ENCODE measurements around the gene PPOX. TPM values are rescaled to one million over a fixed set of nuclear protein-coding genes. Genes with fewer than 3 reads are reported as not detected.

Gene PPOX
- total RNA-seq, 3 donors from 2014 or later, result 15.0 to 21.9 (median 16.3) TPM

DNA sequence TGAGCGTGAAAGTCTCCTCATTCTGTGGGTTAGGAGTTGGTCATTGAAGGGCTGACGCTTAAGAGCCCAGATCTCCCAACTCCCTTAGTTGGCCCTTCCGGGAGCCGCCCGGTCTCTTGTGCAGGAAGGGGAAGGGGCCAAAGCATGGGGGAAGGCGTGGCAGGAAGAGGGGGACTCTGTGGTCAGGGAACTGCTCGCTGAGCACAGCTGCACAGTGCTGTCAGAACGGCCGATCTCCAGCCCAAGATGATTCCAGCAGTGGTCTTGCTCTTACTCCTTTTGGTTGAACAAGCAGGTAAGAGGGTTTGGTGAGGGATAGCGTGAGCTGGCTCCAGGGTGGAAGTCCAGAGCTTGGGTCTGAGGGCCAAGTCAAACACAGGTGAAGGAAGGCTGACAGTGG is 48.9 kb downstream of the PPOX start, which contains the start of gene FCER1G:
TSS of gene FCER1G (plus strand) at position 220 of the 400 bp plus-strand sequence. CDS start at position 247, 27 bp downstream.
- ATAC-seq (peak; percentile 46), DNase-seq (peak in 1 of 3 donors; percentile 75)
- intact Hi-C loops (cut with DNase I, micrococcal nuclease), result no loop called here
- Histone ChIP-seq H3K36me3 (ENCODE audit: low read depth) (peaks cover 14% of the 10 kb centered on the region), H3K9me3 (no peaks in the 10 kb centered on the region), H3K4me1 (ENCODE audit: low read depth) (no peaks in the 10 kb centered on the region), H3K4me3 (no peak within 1 kb of the TSS)
- TF ChIP-seq, protein P1, sequence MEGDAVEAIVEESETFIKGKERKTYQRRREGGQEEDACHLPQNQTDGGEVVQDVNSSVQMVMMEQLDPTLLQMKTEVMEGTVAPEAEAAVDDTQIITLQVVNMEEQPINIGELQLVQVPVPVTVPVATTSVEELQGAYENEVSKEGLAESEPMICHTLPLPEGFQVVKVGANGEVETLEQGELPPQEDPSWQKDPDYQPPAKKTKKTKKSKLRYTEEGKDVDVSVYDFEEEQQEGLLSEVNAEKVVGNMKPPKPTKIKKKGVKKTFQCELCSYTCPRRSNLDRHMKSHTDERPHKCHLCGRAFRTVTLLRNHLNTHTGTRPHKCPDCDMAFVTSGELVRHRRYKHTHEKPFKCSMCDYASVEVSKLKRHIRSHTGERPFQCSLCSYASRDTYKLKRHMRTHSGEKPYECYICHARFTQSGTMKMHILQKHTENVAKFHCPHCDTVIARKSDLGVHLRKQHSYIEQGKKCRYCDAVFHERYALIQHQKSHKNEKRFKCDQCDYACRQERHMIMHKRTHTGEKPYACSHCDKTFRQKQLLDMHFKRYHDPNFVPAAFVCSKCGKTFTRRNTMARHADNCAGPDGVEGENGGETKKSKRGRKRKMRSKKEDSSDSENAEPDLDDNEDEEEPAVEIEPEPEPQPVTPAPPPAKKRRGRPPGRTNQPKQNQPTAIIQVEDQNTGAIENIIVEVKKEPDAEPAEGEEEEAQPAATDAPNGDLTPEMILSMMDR (IDR thresholded peaks at IDR 0.05), result no peak

DNA sequence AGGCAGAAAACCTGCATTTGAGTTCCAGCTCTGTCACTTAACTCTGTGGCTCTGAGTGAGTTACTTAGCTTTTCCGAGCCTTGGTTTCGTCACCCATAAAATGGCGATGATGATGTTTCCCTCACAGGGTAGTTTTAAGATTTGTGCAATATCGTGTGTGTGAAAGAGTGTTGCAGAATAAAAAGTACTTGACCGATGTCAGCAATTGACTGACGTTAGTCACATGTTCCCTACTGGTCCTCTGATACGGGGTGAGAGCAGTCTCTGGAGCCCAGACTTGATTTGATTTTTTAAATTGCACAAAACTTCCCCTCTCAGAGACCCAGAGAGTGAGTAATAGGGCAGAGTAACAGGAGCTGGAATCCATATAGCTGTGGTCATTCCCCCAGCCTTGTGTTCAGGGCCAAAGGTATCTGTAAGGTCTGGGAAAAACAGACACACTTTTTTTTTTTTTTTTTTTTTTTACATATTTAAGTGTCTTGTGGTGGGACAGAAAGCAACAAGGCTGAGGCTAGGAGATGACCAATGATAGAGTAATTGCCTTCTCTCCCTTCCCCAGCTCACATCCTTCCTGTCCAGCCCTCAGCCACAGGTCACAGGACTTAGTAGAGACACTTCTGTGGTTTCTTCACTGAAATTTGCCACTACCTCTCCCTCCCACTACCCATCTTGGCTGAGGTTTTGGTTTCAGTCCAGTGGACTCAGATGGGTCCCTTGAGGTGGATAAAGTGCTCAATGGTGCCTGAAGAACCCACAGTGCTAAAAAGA is 50.9 kb downstream of the PPOX start:
- intact Hi-C loops (cut with DNase I, micrococcal nuclease), result no loop called here
- no peak for DNase-seq
- H3K9me3 ChIP-seq, result no peaks in the 10 kb centered on the region
- TF ChIP-seq, protein P1 (IDR thresholded peaks at IDR 0.05), result no peak
- ATAC-seq, result peak; percentile 54
- peaks cover 9% of the 10 kb centered on the region for H3K36me3 ChIP-seq (ENCODE audit: low read depth)
- H3K4me1 ChIP-seq (ENCODE audit: low read depth), result no peaks in the 10 kb centered on the region
- H3K4me3 ChIP-seq, result no peak overlapping the region

DNA sequence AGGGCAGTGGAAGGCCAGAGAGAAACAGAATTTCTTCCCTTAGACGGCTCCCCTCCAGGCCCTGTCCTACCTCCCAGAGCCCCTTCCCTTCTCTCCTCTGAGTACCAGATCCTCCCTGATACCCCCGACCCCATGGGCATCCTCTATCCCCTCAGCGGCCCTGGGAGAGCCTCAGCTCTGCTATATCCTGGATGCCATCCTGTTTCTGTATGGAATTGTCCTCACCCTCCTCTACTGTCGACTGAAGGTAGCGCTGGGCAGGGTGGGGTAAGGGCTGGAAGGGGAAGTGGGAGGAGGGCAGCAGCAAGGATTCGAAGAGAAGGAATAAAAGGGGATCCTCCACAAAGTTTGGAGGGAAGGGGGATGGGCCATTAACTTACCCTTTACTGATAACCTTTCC is 51.6 kb downstream of the PPOX start:
- Histone ChIP-seq H3K4me3 (no peak overlapping the region), H3K4me1 (ENCODE audit: low read depth) (no peaks in the 10 kb centered on the region), H3K36me3 (ENCODE audit: low read depth) (peaks cover 8% of the 10 kb centered on the region), H3K9me3 (no peaks in the 10 kb centered on the region)
- TF ChIP-seq, protein P1 (IDR thresholded peaks at IDR 0.05), result no peak
- no peak for DNase-seq
- intact Hi-C loops (cut with DNase I, micrococcal nuclease), result no loop called here
- no peak for ATAC-seq

DNA sequence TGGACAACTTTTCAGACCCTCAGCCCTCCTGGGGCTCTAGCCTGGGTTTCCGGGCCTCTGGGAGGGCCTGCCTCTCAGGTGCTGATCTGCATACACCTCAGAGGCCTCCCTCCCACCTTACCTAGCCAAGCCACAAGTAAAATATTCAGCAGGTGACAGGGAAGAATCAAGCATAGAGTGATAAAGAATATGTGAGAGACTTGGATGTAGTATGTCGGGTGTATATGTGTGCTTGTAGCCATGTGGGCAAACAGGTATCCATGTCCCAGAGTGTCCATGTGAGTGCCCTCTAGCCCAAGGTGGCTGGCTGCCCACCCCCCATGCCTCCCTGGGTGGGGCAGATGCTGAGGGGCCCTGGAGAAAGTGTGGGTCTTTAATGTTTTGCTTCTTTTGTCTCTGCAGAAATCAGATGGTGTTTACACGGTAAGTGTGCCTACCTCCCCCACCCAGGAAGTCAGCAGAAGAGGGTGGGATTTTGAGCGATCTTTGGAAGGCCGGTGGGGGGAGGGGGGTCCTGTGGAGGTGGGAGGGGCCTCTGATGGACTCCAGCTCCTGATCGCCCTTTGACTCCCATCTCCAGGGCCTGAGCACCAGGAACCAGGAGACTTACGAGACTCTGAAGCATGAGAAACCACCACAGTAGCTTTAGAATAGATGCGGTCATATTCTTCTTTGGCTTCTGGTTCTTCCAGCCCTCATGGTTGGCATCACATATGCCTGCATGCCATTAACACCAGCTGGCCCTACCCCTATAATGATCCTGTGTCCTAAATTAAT is 52.3 kb downstream of the PPOX start:
- Histone ChIP-seq H3K4me3 (no peak overlapping the region), H3K9me3 (no peaks in the 10 kb centered on the region), H3K36me3 (ENCODE audit: low read depth) (peaks cover 1% of the 10 kb centered on the region), H3K4me1 (ENCODE audit: low read depth) (no peaks in the 10 kb centered on the region)
- intact Hi-C loops (cut with DNase I, micrococcal nuclease), result no loop called here
- no peak for ATAC-seq
- no peak for DNase-seq
- TF ChIP-seq, protein P1 (IDR thresholded peaks at IDR 0.05), result no peak

DNA sequence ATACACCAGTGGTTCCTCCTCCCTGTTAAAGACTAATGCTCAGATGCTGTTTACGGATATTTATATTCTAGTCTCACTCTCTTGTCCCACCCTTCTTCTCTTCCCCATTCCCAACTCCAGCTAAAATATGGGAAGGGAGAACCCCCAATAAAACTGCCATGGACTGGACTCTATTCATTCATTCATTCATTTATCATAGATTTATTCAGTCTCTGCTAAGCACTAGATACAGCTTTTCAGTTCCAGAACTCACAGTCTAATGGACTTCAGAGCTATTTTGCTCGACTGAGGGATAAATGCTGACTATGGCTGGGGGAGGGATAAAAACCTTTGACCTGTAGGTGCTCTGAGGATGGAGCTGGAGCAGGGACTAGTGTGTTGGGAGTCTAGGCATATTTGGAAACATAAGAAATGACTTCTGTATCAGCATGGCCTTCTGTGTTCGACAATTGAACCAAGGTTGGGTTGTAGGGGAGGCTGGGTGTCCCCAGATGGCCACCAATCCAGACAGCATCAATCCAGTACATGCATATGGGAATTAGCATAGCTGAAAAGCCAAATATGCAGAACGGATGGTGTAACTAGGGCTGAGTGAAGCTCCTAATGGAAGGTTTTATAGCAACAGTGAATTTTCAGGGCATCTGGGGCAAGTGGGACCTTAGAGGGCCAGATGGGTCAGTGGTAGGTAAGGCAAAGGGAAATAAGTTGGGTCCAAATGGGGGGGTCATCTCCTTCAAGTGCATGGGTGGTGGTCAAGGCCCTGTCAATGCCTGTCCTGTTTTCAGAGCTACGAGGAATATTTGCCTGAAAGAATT is 53.1 kb downstream of the PPOX start:
- Histone ChIP-seq H3K9me3 (no peaks in the 10 kb centered on the region), H3K4me3 (no peak overlapping the region), H3K4me1 (ENCODE audit: low read depth) (no peaks in the 10 kb centered on the region), H3K36me3 (ENCODE audit: low read depth) (no peaks in the 10 kb centered on the region)
- DNase-seq, result no peak
- no peak for ATAC-seq
- TF ChIP-seq, protein P1 (IDR thresholded peaks at IDR 0.05), result no peak
- intact Hi-C loops (cut with DNase I, micrococcal nuclease), result no loop called here

All from mucosa of descending colon (tissue), 3 donors.